Measurements from ENCODE around the gene HS3ST4.

HS3ST4 gene

DNA sequence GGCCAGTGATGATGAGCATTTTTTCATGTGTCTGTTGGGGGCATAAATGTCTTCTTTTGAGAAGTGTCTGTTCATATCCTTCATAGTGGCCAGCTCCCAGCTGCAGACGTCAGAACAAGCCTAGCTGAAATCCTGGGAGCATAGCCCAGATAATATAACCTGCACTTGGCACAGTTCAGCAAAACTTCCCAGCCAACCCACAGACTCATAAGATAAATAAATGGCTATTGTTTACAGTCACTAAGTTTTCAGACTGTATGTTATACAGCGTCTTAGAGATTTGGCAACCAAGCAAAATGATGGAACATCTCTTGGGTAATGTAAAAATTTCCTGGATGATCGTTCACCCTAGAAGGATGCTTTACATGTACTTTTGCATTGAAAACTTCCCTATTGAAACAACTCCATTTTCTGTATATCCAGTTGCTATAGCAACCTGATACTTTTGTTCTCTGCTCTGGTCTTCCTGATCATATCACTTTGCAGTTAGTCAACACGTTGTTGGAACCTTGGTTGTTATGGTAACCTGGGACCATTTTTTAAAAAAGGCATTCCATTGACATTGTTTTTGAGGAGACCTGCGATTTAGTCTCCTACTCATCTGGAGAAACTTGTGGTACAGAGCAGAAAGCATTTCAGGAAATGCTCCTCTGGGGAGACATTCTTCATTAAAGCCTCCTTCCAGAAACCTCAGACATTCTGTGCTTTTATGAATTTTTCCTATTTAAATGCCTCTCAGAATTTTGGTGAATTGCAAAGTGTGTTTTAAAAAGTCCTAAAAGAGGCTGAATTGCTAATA, 378.7 kb downstream of the HS3ST4 start:
- H3K79me2 ChIP-seq (ENCODE audit: low read length), result no peaks in the 10 kb centered on the region
- no peaks in the 10 kb centered on the region for H3K9me3 ChIP-seq (ENCODE audit: insufficient read depth, low read length)
- H4K20me1 ChIP-seq (ENCODE audit: insufficient read depth, low read length), result no peaks in the 10 kb centered on the region
- no peak overlapping the region for H3K27ac ChIP-seq (ENCODE audit: low read length)
- H3K4me2 ChIP-seq (ENCODE audit: low read length), result no peak overlapping the region
- H3K4me3 ChIP-seq (ENCODE audit: low read length), result no peak overlapping the region
- H3K4me1 ChIP-seq (ENCODE audit: low read length), result peaks cover 22% of the 10 kb centered on the region
- TF ChIP-seq, protein P1, sequence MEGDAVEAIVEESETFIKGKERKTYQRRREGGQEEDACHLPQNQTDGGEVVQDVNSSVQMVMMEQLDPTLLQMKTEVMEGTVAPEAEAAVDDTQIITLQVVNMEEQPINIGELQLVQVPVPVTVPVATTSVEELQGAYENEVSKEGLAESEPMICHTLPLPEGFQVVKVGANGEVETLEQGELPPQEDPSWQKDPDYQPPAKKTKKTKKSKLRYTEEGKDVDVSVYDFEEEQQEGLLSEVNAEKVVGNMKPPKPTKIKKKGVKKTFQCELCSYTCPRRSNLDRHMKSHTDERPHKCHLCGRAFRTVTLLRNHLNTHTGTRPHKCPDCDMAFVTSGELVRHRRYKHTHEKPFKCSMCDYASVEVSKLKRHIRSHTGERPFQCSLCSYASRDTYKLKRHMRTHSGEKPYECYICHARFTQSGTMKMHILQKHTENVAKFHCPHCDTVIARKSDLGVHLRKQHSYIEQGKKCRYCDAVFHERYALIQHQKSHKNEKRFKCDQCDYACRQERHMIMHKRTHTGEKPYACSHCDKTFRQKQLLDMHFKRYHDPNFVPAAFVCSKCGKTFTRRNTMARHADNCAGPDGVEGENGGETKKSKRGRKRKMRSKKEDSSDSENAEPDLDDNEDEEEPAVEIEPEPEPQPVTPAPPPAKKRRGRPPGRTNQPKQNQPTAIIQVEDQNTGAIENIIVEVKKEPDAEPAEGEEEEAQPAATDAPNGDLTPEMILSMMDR (IDR thresholded peaks at IDR 0.05; ENCODE audit: low read depth, low read length), result no peak
- TF ChIP-seq EZH2phosphoT487 (IDR thresholded peaks at IDR 0.05; ENCODE audit: low read depth), result no peak
- no peak overlapping the region for H2AFZ ChIP-seq (ENCODE audit: low read depth, low read length)
- no peaks in the 10 kb centered on the region for H3K36me3 ChIP-seq (replicated peaks; ENCODE audit: low read depth, low read length)
- peaks cover 13% of the 10 kb centered on the region; the same call in 1 of the 2 replicates for H3K27me3 ChIP-seq (ENCODE audit: low read depth, low read length)
- no peak overlapping the region for H3K9ac ChIP-seq (ENCODE audit: low read length)

DNA sequence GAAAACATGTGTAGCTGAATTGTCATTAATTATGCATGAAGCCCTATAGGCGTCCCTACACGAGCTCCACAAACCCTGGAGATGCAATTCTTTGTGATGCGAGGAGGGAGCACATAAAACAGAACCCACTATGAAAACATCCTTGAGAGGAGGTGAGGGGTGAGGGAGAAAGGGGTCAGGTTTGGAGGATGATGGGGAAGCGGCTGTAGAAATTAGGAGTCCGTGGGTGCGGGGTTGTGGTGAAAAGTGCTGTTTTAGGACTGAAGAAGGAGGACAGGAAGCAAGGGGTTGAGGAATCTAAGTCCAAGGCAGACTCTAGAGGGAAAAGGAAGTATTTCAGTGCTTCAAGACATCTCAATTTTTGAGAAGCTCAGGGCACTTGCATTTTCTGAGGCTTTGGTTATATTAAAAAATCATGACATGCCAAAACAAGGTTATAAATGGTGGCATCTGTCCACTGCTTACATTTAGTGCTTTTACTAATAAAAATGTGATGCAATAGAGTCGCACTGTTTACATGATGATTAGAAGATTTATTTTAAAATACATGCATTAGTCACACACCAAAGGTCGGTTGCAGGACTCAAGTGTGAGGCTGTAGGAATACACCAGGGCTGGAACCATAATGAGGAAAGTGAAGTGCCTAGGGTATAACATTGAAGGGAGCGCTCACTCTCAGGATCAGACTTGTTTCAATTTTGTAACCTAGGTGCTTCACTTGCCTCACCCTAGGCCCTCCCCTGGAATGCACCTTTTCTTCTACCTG, 379.5 kb downstream of the HS3ST4 start:
- no peak overlapping the region for H3K9ac ChIP-seq (ENCODE audit: low read length)
- H3K36me3 ChIP-seq (replicated peaks; ENCODE audit: low read depth, low read length), result no peaks in the 10 kb centered on the region
- no peak overlapping the region for H2AFZ ChIP-seq (ENCODE audit: low read depth, low read length)
- no peak overlapping the region for H3K4me3 ChIP-seq (ENCODE audit: low read length)
- no peak overlapping the region for H3K4me2 ChIP-seq (ENCODE audit: low read length)
- peaks cover 17% of the 10 kb centered on the region; the same call in 1 of the 2 replicates for H3K27me3 ChIP-seq (ENCODE audit: low read depth, low read length)
- peaks cover 19% of the 10 kb centered on the region for H3K4me1 ChIP-seq (ENCODE audit: low read length)
- no peaks in the 10 kb centered on the region for H3K79me2 ChIP-seq (ENCODE audit: low read length)
- TF ChIP-seq EZH2phosphoT487 (IDR thresholded peaks at IDR 0.05; ENCODE audit: low read depth), result no peak
- TF ChIP-seq, protein P1 (IDR thresholded peaks at IDR 0.05; ENCODE audit: low read depth, low read length), result no peak
- H4K20me1 ChIP-seq (ENCODE audit: insufficient read depth, low read length), result no peaks in the 10 kb centered on the region
- no peak overlapping the region for H3K27ac ChIP-seq (ENCODE audit: low read length)
- no peaks in the 10 kb centered on the region for H3K9me3 ChIP-seq (ENCODE audit: insufficient read depth, low read length)

DNA sequence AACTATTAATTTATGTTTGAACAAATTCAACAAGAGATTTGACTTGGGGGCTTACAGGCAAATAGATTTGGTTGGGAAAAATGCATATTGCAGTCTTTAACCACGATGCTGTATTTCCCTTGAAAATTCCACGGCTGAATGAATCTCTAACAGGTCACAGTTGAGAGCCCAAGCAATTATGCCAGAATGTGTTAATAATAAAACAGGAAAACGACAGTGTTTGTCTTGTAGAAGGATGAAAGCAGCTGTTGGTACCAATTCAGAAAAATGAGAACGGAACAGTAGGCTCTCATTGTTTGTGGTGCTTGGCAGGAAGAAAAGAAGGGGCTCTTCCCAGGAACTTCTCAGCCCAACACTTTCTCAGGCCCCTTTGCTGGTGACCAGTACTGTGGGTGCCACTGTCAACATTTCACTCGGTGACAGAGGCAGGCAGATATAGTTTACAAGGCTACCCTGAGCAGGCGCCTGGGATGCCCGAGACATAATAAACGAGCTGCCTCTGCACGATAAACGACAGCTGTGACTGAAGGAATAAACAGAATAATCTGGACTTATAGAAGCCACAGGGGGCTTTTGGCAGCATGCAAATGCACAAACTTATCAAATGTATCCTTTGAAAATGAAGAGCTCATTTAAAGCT, 387.1 kb downstream of the HS3ST4 start:
- no peaks in the 10 kb centered on the region for H3K36me3 ChIP-seq (replicated peaks; ENCODE audit: low read depth, low read length)
- H3K9ac ChIP-seq (ENCODE audit: low read length), result no peak overlapping the region
- H3K9me3 ChIP-seq (ENCODE audit: insufficient read depth, low read length), result no peaks in the 10 kb centered on the region
- no peak overlapping the region for H3K4me2 ChIP-seq (ENCODE audit: low read length)
- H3K79me2 ChIP-seq (ENCODE audit: low read length), result no peaks in the 10 kb centered on the region
- no peak overlapping the region for H3K4me3 ChIP-seq (ENCODE audit: low read length)
- no peaks in the 10 kb centered on the region for H4K20me1 ChIP-seq (ENCODE audit: insufficient read depth, low read length)
- H3K27me3 ChIP-seq (ENCODE audit: low read depth, low read length), result peaks cover 12% of the 10 kb centered on the region; the same call in 1 of the 2 replicates
- no peak overlapping the region for H2AFZ ChIP-seq (ENCODE audit: low read depth, low read length)
- TF ChIP-seq, protein P1 (IDR thresholded peaks at IDR 0.05; ENCODE audit: low read depth, low read length), result no peak
- TF ChIP-seq EZH2phosphoT487 (IDR thresholded peaks at IDR 0.05; ENCODE audit: low read depth), result no peak
- no peaks in the 10 kb centered on the region for H3K4me1 ChIP-seq (ENCODE audit: low read length)
- no peak overlapping the region for H3K27ac ChIP-seq (ENCODE audit: low read length)

DNA sequence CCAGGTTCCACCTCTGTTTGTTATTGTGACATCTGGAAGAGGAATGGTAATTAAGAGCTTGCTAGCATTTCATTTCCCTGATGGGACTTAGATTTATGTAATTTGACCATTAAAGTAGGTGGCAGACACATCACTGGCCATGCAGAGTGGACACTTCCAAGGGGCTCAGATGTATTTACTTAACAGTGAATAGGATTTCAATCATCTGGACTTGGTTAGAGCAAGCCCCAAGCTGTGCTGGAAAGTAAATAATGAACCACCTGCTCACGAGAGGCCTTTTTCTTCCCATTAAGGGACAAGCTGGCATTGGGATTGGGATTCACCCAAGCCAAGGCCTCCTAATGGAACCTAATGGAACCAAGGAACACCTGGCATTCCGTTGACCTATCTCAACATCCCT, 395.3 kb downstream of the HS3ST4 start:
- no peak overlapping the region for H3K4me3 ChIP-seq (ENCODE audit: low read length)
- no peaks in the 10 kb centered on the region for H3K4me1 ChIP-seq (ENCODE audit: low read length)
- TF ChIP-seq EZH2phosphoT487 (IDR thresholded peaks at IDR 0.05; ENCODE audit: low read depth), result no peak
- TF ChIP-seq, protein P1 (IDR thresholded peaks at IDR 0.05; ENCODE audit: low read depth, low read length), result no peak
- no peak overlapping the region for H3K27ac ChIP-seq (ENCODE audit: low read length)
- no peaks in the 10 kb centered on the region for H3K79me2 ChIP-seq (ENCODE audit: low read length)
- H3K9me3 ChIP-seq (ENCODE audit: insufficient read depth, low read length), result no peaks in the 10 kb centered on the region
- H2AFZ ChIP-seq (ENCODE audit: low read depth, low read length), result no peak overlapping the region
- H3K9ac ChIP-seq (ENCODE audit: low read length), result no peak overlapping the region
- no peaks in the 10 kb centered on the region for H3K36me3 ChIP-seq (replicated peaks; ENCODE audit: low read depth, low read length)
- H4K20me1 ChIP-seq (ENCODE audit: insufficient read depth, low read length), result no peaks in the 10 kb centered on the region
- H3K4me2 ChIP-seq (ENCODE audit: low read length), result no peak overlapping the region
- peaks cover 4% of the 10 kb centered on the region; the same call in 1 of the 2 replicates for H3K27me3 ChIP-seq (ENCODE audit: low read depth, low read length)
